Myocyte (in vitro differentiated cells): ENCODE results near the gene THRAP3. TPM values are rescaled to one million over a fixed set of nuclear protein-coding genes. Genes with fewer than 3 reads are reported as not detected.
"Not testable (repeated sequence)": the region's sequence is repeated elsewhere in the genome, so short reads cannot be mapped to it uniquely, and the experiment has no call there.

Experiments used
- DNase-seq: peaks from one replicate; pipeline ENCODE4 v3.0.0-alpha.2; 2012; ENCODE audit warnings: low read depth
- polyA plus RNA-seq: library from polyadenylated mRNA; unstranded; fragments of >200 nt; gene quantifications from one replicate; pipeline ENCODE4 v1.2.1, GENCODE V29; 2012; ENCODE audit warnings: missing spikeins
- total RNA-seq: library from RNA; depleted of rRNA; stranded (reverse); fragments of >200 nt; gene quantifications from 2 replicates; pipeline ENCODE4 v1.2.3, GENCODE V29; 2014

Gene THRAP3
- 74.7 and 85.8 TPM in 2 replicates for total RNA-seq
- 44.7 TPM for polyA plus RNA-seq

DNA sequence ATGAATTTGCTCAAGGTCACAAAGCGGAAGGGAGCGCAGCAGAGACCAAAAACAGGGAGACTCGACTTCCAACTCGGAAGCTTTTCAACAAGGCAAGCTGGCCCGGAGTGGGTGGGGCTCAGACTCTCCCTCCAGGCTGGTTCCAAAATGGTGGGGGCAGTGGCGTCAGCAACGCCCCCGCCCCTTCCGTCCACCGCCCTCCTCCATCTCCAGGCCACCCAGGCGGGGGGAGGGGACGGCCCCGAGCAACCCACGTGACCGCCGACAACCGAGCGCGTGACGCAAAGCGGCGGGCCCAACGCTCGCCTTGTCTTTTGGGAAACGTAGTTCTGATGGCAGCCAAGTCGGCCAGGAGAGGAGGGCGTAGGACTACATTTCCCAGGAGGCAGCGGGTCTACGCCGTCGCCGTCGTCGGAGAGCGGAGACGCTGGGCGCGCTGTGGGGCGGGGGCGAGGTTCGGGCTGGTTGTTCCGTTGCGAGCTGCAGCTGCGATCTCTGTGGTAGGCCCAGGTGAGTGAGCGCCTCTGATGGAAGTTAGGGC, at the start of gene THRAP3:
THRAP3 (plus strand) TSS at position 448 of the 541 bp plus-strand sequence. CDS start 58,121 bp downstream, outside the sequence.
- peak; percentile 100 for DNase-seq

GRCh38 chr1:36174713-36175112, 49.5 kb upstream of the THRAP3 start:
- DNase-seq: no peak

- peak; percentile 97 for DNase-seq
Measured at GRCh38 chr1:36175137-36176095, 48.8 kb upstream of the THRAP3 start.

DNA sequence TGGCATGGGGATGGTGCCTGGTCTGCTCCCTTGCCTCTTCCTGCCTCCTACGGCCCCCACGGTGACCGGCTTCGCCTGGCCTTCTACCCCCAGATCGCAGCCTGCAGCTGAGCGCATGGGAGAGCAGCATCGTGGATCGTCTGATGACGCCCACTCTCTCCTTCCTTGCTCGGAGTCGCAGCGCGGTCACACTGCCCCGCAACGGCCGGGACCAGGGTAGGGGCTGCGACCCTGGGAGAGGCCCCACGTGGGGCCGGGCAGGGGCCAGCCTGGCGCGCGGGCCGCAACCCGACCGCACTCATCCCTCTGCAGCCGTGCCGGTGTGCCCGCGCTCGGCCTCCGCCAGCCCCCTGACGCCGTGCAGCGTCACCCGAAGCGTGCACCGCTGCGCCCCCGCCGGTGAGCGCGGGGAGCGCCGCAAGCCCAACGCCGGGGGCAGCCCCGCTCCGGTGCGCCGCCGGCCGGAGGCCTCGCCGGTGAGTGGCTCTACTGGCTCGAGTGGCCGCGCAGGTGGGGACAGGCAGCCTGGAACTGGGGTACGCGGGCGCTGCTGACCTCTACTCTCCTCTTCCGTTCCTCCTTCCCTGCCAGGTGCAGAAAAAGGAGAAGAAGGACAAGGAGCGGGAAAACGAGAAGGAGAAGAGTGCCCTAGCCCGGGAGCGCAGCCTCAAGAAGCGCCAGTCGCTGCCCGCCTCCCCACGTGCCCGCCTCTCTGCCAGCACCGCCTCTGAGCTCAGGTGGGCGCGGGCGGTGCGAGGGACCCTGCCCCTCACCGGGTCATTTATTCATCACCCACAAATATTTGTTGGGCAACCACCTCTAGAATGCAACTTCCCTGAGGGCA, 47.9 kb upstream of the THRAP3 start:
- DNase-seq: no peak

DNA sequence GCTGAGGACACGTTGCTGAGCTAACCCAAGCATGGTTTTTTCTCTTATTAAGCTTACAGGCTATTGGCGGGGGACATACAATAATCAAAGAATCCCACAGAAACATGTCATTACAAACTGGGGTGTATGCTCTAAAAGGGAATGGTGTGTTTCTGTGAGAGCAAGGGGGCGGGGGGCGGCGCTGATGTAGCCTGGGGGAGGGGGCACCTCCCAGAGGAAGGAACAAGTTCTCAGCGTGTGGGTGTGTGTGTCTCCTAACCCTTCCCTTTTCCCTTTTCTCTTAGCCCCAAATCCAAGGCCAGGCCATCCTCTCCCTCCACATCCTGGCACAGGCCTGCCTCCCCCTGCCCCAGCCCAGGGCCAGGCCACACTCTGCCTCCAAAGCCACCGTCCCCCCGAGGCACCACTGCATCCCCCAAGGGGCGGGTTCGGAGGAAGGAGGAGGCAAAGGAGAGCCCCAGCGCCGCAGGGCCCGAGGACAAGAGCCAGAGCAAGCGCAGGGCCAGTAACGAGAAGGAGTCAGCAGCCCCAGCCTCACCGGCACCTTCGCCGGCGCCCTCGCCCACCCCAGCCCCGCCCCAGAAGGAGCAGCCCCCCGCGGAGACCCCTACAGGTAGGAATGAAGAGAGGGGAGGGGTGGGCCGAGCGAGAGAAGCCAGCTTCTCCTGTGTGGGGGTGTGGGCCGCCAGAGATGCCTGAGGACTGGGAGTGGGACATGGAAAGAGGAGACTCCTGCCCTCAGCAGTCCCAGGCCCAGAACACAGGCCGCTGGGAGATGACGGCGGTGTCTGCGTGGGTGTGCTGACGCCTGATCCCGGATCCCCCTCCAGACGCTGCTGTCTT, 46.4 kb upstream of the THRAP3 start:
- no peak for DNase-seq

GRCh38 chr1:36178471-36179219, 45.6 kb upstream of the THRAP3 start:
- no peak for DNase-seq

- DNase-seq: no peak
Measured at GRCh38 chr1:36179220-36179600, 45.0 kb upstream of the THRAP3 start.

DNA sequence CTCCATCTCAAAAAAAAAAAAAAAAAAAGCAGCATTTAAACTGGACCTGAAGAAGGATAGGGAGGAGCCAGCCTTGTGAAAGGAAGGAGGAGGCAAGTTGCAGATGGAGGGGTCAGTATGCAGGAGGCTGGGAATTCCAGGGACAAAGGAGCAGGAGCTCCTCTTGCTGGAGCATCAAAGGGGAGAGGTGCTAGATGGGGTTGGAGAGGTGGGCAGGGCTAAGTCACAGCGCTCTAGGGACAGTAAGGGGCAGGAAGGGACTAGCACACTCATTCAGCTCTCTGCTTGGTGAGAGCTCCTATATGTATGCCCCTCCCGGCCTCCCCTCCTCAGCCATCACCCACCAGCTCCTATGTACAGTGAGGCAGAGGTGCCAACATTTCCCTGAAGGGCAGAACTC, 41.5 kb upstream of the THRAP3 start:
- no peak for DNase-seq

DNA sequence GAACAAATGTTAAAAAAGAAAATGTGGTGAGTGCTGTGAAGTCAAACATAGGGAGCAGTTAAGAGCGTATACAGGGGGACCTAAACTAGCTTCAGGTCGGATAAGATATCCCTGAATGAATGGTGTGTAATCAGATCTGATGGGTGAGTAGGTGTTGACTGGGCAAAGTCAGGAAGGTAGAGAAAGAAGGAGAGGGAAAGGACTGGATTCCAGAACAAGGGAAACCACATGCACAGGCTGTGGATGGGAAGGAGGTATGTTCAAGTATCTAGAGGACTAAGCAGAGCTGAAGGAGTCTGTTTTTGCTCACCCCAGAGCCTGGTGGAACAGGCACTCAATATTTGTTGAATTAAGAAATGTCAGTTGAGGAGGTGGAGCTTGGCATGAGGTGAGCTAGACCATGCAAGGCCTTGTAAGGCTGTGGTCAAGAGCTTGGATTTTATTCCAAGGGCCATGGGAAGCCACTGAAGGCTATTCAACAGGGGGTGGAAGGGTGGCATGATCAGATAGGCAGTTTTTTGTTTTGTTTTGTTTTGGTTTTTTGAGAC, 40.9 kb upstream of the THRAP3 start:
- no peak for DNase-seq

DNA sequence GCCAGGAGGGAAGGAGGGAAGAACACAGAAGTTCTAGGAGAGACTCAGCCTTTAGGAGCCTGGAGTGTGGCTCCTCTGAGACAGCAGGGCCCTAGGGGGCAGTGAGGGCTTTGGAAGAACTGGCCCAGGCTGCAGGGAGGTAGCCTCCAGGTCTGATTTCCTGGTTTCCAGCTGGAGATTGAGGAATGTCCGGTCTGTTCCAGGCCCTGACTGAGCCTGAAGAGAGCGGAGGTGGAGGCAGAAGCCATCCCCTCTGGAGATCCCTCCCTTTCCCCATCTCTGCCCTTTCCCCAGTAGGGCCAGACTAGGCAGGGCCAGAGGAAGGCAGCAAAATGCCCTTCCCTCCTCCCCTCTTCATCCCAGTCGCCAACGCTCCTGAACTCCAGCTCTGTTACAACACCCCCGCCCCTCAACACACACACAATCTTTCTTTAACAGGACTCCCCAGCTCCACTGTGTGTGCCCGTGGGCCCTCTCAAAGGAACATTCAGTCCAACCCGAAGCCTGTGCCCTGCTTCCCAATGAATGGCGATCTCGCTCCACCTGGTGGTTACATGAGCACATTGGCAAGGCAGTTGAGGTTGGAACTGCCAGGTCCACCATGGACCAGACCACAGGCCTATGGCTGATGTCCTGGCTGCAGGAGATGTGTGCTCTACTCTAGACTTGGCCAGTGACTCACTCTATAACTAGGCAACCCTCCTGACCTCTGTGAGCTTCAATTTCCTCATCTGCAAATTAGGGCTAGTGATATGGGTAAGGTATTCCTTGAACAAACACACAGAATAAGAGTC, 36.2 kb upstream of the THRAP3 start:
- DNase-seq: peak; percentile 95

GRCh38 chr1:36196805-36197204, 27.4 kb upstream of the THRAP3 start:
- not testable (repeated sequence) for DNase-seq

- DNase-seq: no peak
Measured at GRCh38 chr1:36198641-36199040, 25.6 kb upstream of the THRAP3 start.

DNA sequence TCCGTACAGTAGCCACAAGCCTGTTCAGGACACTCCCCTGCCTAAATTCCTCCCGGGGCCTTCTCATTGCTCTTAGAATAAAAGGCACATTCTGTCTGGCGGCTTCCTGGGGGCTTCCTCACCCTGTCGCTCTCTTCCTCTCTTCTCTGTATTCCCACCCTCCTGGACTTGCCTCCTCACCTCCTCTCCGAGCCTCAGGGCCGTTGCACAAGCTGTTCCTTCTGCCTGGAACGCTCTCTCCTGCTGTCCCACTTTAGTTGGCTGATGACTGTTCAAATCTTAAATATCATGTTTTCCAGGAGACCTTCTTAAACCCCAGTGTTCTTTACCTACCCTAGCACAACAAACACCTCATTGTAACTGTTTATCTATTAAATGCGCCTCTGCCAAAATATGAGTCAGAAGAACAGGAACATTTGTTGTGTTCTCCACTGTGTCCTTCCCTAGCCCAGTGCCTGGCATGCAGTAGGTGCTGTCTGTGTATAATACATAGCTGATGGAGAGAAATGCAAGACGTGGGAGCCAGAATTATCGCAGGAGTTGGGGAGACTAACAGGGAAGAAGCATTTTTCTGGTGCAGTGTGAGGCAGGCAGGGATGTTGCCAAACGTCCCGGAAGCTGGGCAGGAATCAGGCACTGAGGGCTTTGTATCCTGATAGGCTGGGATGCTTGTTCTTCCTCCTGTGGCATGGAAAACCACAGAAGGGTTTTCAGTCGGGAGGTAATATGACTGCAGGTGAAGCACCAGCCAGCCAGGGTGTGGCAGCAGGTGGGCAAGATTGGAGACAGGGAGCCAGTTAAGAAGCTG, 24.1 kb upstream of the THRAP3 start:
- peak; percentile 43 for DNase-seq

DNA sequence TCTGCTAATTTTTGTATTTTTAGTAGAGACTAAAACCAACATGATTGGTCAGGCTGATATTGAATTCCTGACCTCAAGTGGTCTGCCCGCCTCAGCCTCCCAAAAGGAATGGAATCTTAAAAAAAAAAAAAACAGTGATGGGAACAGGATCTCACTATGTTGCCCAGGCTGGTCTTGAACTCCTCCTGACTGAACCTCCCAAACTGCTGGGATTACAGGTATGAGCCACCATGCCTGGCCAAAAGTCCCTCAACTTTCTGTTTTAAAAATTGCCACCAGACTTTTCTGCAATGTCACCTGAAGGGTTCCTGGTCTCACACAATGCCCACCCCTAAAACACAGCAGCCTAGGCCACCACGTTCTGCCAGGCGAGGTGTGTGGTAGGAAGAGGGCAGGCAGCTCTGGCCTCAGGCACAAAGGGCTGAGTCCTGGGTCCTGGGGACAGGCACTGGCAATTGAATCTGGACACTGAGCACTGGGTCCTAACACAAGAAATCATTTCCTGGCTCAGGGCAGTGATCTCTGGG, 21.2 kb upstream of the THRAP3 start:
- no peak for DNase-seq

GRCh38 chr1:36203554-36204346, 20.5 kb upstream of the THRAP3 start:
- DNase-seq: peak; percentile 96

DNA sequence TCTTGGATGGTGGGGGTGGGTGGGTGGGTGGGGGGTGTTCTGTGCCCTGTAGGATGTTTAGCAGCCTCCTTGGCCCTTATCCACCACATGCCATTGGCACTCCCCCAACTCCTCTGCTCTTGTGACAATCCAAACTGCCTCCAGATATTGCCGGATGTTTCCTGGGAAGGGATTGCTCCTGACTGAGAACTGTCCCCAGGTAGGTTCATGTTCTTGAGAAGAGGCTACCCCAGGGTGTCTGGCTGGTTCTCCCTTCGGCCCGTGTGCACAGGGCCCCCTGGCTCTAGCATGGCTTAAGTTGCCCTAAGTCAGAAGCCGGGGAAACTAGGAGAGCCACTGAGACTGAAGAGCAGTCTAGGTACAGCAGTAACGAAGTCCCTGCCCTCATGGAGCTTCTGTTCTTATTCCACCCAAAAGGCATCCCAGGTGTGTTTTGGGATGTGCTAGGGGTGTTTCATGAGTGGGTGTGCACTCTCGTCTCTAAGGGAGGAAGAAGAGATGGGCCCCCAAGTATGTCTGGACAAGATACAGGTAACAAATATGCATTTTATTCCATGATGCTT, 19.8 kb upstream of the THRAP3 start:
- DNase-seq: peak; percentile 78
